GM18505 (cell line): ENCODE measurements around the gene PRKCD.
"Not testable (repeated sequence)": the region's sequence is repeated elsewhere in the genome, so short reads cannot be mapped to it uniquely, and the experiment has no call there.

Source experiments
- ATAC-seq: cut with Tn5 transposase; IDR thresholded peaks from one replicate; pipeline ENCODE4 v1.9.1; 2021; ENCODE audit not compliant: unreplicated experiment
- POLR2A ChIP-seq: IDR thresholded peaks from 4 replicates; pipeline ENCODE4 v1.6.1; 2011; ENCODE audit warnings: borderline replicate concordance; ENCODE audit not compliant: insufficient read depth, insufficient read length; ENCODE audit errors: extremely low read depth

The PRKCD gene

DNA sequence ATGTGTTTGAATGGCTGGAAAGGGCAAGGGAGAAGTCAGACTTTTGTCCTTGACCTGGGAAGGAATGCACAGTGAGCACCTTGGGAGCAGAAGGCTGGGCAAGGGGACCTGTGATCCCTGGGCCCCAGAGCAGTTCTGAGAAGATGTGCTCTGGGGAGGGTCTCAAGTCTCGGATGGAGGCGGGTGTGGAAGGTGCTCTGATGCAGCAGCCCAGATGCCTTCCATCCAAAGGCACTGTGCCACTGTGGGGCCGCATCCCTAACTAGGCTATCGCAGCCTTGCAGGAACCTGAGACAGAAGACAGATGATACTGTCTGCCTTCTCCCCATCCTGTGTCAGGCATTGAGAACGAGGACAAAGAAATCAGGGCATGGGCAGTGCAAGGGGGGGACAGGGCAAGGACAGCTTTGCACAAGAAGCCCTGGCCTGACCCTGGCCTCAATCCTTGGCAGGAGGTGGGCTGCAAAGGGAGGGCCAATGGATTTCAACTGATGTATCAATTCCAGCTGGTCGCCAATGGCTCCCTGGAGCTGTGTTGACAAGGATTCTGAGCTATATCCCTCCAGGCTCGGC lies 14.6 kb upstream of the PRKCD start:
- no peak for ATAC-seq
- no peak for TF ChIP-seq POLR2A

- no peak for ATAC-seq
- TF ChIP-seq POLR2A, result no peak
Measured at GRCh38 chr3:53147151-53147902, 13.7 kb upstream of the PRKCD start.

DNA sequence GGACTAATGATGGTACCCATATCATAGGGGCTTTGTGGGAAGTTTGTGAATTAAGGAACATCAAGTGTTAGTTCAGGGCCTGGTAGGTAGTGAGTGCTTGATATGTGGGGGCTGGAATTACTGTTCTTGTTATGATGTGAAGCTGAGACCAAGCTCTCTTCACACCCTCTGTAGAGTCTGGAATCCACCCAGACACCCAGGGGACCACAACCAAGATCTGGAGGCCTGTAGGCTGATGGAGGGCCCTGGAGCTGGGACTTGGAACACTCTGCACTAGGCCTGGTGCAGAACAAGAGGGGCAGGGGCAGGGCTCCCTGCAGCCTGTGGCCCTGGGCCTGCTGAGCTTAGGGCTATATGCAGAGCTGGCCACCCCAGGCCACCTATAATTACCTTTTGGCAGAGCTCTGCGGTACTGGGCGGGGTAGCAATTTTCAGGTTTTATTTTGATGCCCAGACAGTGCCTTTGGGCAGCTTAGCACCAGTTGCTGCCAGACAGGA lies 13.1 kb upstream of the PRKCD start:
- TF ChIP-seq POLR2A, result no peak
- ATAC-seq, result no peak

- ATAC-seq, result no peak
- no peak for TF ChIP-seq POLR2A
Measured at GRCh38 chr3:53149006-53149690, 11.9 kb upstream of the PRKCD start.

- TF ChIP-seq POLR2A, result no peak
- no peak for ATAC-seq
Measured at GRCh38 chr3:53149699-53150098, 11.3 kb upstream of the PRKCD start.

DNA sequence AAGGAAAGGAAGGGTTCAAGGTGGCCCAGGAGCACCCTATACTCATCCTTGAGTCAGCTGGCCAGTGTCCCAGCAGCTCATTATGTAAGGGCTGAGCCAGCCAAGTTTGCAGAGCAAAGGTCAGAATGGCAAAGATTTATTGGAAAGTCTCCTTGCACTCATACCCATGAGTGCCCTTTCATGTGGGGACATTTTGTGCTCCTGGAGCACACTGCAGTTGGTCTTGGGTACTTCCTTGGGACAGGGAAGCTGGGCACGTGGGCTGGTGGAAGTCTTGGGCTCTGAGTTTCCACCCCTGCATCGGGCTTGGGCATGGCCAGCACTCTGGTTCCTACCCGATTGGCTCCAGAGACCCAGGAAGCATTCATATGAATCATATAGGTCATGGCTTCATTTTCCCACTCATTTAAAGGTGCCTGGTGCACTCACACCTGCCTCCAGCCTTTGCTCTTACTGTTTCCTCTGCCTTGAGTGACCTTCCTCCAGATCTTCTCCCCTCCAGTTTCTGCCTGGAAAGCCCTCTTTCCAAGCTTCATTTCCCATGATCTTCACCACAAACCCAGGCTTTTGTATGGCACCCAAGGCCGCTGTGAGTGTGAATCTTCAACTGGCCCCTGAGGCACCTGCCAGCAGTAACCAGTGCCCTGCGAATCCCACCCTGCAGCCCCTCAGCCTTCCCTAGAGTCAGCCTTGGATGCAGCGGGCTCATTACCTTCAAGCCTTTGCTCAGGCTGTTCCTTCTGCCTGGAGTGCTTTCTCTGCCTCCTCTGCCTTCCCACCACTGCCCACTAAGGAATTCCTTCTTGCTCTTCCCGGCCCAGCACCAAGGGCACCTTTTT lies 10.5 kb upstream of the PRKCD start:
- ATAC-seq, result no peak
- no peak for TF ChIP-seq POLR2A

DNA sequence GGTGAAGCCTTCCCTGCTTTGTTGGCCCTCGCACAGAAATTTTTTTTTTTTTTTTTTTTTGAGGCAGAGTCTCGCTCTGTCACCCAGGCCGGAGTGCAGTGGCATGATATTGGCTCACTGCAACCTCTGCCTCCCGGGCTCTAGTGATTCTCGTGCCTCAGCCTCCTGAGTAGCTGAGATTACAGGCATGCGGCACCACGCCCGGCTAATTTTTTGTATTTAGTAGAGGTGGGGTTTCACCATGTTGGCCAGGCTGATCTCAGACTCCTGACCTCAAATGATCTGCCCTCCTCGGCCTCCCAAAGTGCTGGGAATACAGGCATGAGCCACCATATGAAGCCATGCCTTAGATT lies 9.9 kb upstream of the PRKCD start:
- ATAC-seq, result not testable (repeated sequence)

DNA sequence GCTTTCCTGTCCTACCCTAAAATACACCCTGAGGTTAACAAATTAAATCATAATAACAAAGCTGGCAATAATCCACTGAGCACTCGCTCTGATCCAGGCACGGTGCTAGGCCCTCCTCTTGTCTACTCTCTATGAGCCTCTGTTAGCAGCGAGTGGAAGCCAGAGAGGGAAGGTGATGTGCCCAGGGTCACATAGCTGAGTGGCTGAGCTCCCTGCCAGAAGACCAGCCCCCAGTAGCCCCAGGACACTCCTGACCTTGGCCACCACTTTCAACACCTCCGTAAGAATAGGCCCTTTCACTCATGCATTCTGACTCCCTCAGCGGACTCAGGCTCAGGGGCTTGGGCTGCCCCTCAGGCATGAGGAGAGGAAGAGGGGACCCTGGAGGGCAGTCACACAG lies 9.5 kb upstream of the PRKCD start:
- no peak for ATAC-seq
- no peak for TF ChIP-seq POLR2A

- ATAC-seq, result no peak
- no peak for TF ChIP-seq POLR2A
Measured at GRCh38 chr3:53151870-53152660, 8.9 kb upstream of the PRKCD start.

DNA sequence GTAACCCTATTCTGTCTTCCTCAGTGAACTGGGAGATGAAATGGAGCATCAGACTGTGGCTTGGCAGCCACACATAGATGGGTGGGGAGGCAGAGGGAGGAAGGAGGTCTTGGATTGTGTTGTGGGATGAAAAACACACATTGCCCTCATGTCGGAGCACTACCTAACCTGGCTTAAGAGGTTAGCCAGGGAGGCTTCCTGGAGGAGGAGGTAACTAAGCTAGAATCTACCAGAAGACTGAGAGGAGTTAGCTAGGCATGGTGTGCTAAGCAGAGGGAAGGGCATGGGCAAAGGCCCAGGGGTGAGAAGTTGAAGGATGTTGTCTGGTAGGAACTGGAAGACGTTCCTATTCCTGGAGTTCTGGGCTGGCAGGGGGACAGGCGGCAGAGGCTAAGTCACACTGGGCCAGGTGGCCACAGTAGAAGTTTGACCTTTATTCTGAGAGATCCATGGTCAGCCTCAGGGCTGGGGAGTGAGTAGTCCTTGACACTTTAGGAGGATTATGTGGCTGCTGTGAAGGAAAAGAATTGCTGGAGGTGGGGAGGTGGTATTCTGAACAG lies 7.7 kb upstream of the PRKCD start:
- no peak for TF ChIP-seq POLR2A

DNA sequence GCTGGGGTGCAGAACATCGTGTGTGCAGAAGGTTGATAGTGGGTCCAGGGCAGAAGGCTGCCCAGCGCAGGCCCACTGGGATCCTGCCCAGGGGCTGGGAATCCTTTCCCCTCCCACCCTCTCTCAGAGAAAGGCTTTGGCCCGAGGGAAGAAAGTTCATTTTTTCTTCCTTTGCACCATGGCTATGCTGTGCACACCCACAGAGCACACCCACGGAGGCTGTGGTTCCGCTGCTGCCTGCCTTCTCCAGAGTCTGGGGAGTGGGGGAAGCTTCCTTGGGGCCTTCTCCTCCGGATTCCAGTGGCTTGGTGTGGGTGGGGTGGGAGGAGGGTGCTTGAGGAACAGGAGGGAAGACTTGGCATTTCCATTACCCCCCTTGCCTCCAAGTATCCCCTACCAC lies 7.0 kb upstream of the PRKCD start:
- ATAC-seq, result no peak
- no peak for TF ChIP-seq POLR2A

More for the DNA sequence above, 7.7 kb upstream of the PRKCD start:
- ATAC-seq, result no peak

- no peak for TF ChIP-seq POLR2A
- no peak for ATAC-seq
Measured at GRCh38 chr3:53154881-53155285, 6.1 kb upstream of the PRKCD start.
